Endothelial cell of umbilical vein (primary cell): ENCODE measurements around the gene SPTLC2. TPM values are rescaled to one million over a fixed set of nuclear protein-coding genes. Genes with fewer than 3 reads are reported as not detected.

Source experiments
- BruUV-seq: library from RNA; stranded (reverse); fragments of 400-500 nt; replicated peaks from 2 replicates; lab custom pipeline; 2021; lab: Mats Ljungman, UMichigan
- CTCF ChIA-PET: fragments of 300-600, 350-600 bp; sonication (Branson Sonifier 250); formaldehyde crosslinking; loops from one replicate; lab custom pipeline; 2021; ENCODE audit warnings: antibody characterized with exemption, inconsistent platforms; lab: Charles Lee
- POLR2A ChIA-PET: fragments of 300-600, 350-600 bp; sonication (Branson Sonifier 250); formaldehyde crosslinking; loops from one replicate; lab custom pipeline; 2021; ENCODE audit warnings: antibody characterized with exemption, inconsistent platforms; lab: Charles Lee
- DNase-seq: peaks from one replicate; pipeline ENCODE4 v3.0.0-alpha.2; 2011; ENCODE audit warnings: low read depth, low spot score
- FAIRE-seq: peaks from 2 replicates; lab custom pipeline; 2011; peaks lifted over from hg19 to GRCh38; lab: Jason Lieb, UNC
- H2AFZ ChIP-seq: 2 replicates; pipeline ENCODE4 v1.6.0; 2012; ENCODE audit warnings: low read depth, low read length, control low read depth, inconsistent platforms
- H3K27ac ChIP-seq: 2 replicates; pipeline ENCODE4 v1.5.1; 2011; ENCODE audit warnings: low read depth, mild to moderate bottlenecking, control low read depth, low read length, moderate library complexity; ENCODE audit not compliant: insufficient read depth
- H3K27me3 ChIP-seq, 2 experiments: 2 replicates each; pipeline versions ENCODE4 v1.6.0 to v1.6.1; 2011; ENCODE audit warnings: low read length in 2 of 2, mixed read lengths in 1 of 2; ENCODE audit not compliant: control insufficient read depth in 2 of 2, insufficient read depth in 2 of 2
- H3K36me3 ChIP-seq, 2 experiments: 2 replicates in 1 of 2; 3 replicates in 1 of 2; pipeline ENCODE4 v1.5.1; 2011; ENCODE audit warnings: low read length in 2 of 2, mild to moderate bottlenecking in 1 of 2, moderate library complexity in 1 of 2; ENCODE audit not compliant: control insufficient read depth in 2 of 2, insufficient read depth in 2 of 2; ENCODE audit errors: extremely low read depth in 1 of 2
- H3K4me1 ChIP-seq: 3 replicates; pipeline ENCODE4 v1.5.1; 2011; ENCODE audit warnings: mild to moderate bottlenecking, low read length; ENCODE audit not compliant: control insufficient read depth, insufficient read depth; ENCODE audit errors: extremely low read depth
- H3K4me2 ChIP-seq: 2 replicates; pipeline ENCODE4 v1.6.1; 2011; ENCODE audit warnings: low read length, control low read depth, mixed read lengths; ENCODE audit not compliant: insufficient read depth
- H3K4me3 ChIP-seq, 3 experiments: fragments of 200-600 bp in 1 of 3; sonication (generic), shearing (Covaris generic) in 1 of 3; replicated peaks in 1 of 3; 2 replicates each; pipeline ENCODE4 v1.5.1; 2011 to 2016; ENCODE audit warnings: control low read depth in 3 of 3, low read length in 3 of 3, mild to moderate bottlenecking in 2 of 3, inconsistent platforms in 1 of 3, low read depth in 1 of 3, moderate library complexity in 1 of 3; ENCODE audit not compliant: insufficient read depth in 1 of 3
- H3K79me2 ChIP-seq: 2 replicates; pipeline ENCODE4 v1.6.0; 2012; ENCODE audit warnings: low read length, inconsistent platforms; ENCODE audit not compliant: control insufficient read depth, insufficient read depth
- H3K9ac ChIP-seq: replicated peaks from 2 replicates; pipeline ENCODE3; 2011; ENCODE audit warnings: low read length, control low read depth; ENCODE audit not compliant: insufficient read depth; ENCODE audit errors: extremely low read depth
- H3K9me1 ChIP-seq: replicated peaks from 3 replicates; pipeline ENCODE4 v1.6.0; 2011; ENCODE audit warnings: mild to moderate bottlenecking, low read length; ENCODE audit not compliant: control insufficient read depth, insufficient read depth; ENCODE audit errors: extremely low read depth
- H3K9me3 ChIP-seq: replicated peaks from 2 replicates; pipeline ENCODE4 v1.5.1; 2012; ENCODE audit warnings: low read length, inconsistent platforms; ENCODE audit not compliant: control insufficient read depth, insufficient read depth
- H4K20me1 ChIP-seq: replicated peaks from 2 replicates; pipeline ENCODE3; 2011; ENCODE audit warnings: mild to moderate bottlenecking, low read length; ENCODE audit not compliant: control insufficient read depth, insufficient read depth; ENCODE audit errors: extremely low read depth
- CTCF ChIP-seq, 2 donors: IDR thresholded peaks; 1 replicate in 1 of 2; 2 replicates in 1 of 2; pipeline ENCODE4 v1.5.1; 2011; ENCODE audit warnings: low read length in 2 of 2, mild to moderate bottlenecking in 2 of 2, moderate library complexity in 2 of 2, control low read depth in 1 of 2, inconsistent platforms in 1 of 2, low read depth in 1 of 2; ENCODE audit not compliant: insufficient read depth in 1 of 2; ENCODE audit errors: extremely low read depth in 1 of 2
- EZH2 ChIP-seq: IDR thresholded peaks from 2 replicates; pipeline ENCODE4 v1.6.1; 2012; ENCODE audit warnings: borderline replicate concordance, low read depth, mild to moderate bottlenecking, moderate library complexity, low read length, inconsistent platforms; ENCODE audit not compliant: severe bottlenecking
- FOS ChIP-seq: IDR thresholded peaks from 2 replicates; pipeline ENCODE4 v1.6.1; 2011; ENCODE audit warnings: mild to moderate bottlenecking, low read length, moderate library complexity, borderline replicate concordance; ENCODE audit not compliant: insufficient read depth
- GATA2 ChIP-seq: IDR thresholded peaks from 2 replicates; pipeline ENCODE4 v1.7.0; 2011; ENCODE audit warnings: low read depth, mild to moderate bottlenecking, moderate library complexity, mixed read lengths, low read length; ENCODE audit not compliant: insufficient read length, insufficient read depth
- JUN ChIP-seq: IDR thresholded peaks from 2 replicates; pipeline ENCODE4 v1.6.1; 2011; ENCODE audit warnings: borderline replicate concordance, low read depth; ENCODE audit not compliant: insufficient read length, insufficient read depth
- MAX ChIP-seq: IDR thresholded peaks from 2 replicates; pipeline ENCODE4 v1.6.1; 2011; ENCODE audit not compliant: insufficient read depth, insufficient read length
- MYC ChIP-seq: IDR thresholded peaks from one replicate; pipeline ENCODE4 v1.6.1; 2011; ENCODE audit warnings: mild to moderate bottlenecking, low read depth, low read length
- POLR2A ChIP-seq: IDR thresholded peaks from 2 replicates; pipeline ENCODE4 v1.6.1; 2012; ENCODE audit warnings: low read depth, mild to moderate bottlenecking, control low read depth, low read length
- POLR2AphosphoS5 ChIP-seq: IDR thresholded peaks from 2 replicates; pipeline ENCODE4 v1.6.1; 2012; ENCODE audit warnings: low read depth, mild to moderate bottlenecking, control low read depth, low read length, moderate library complexity; ENCODE audit not compliant: insufficient read depth
- dilution Hi-C: fragments of 300-500 bp; cut with MboI; formaldehyde crosslinking; loops from one replicate; pipeline ENCODE4 v1.15.0; 2019; ENCODE audit warnings: low sequenced_read_pairs; ENCODE audit not compliant: extremely low pct_ligation_motif_present
- intact Hi-C: fragments of 100-400 bp; cut with micrococcal nuclease; formaldehyde crosslinking; loops from one replicate; pipeline ENCODE4 v1.10.0; 2022
- polyA plus RNA-seq, 4 experiments: library from polyadenylated mRNA; depleted of rRNA in 3 of 4; stranded (reverse) in 3 of 4; unstranded in 1 of 4; fragments of >200 nt; gene quantifications; 2 replicates each; pipeline versions ENCODE4 v1.2.1 to v1.2.3, GENCODE V29; 2011 to 2012; ENCODE audit warnings: missing spikeins in 1 of 4
- total RNA-seq: library from RNA; stranded (reverse); gene quantifications from 2 replicates; pipeline ENCODE4 v1.2.3, GENCODE V29; 2021

Gene SPTLC2
- total and polyA plus RNA-seq, 2 donors (not counting 3 experiments of a cell fraction or from before 2014, with no cell fraction given) = 19.1 to 71.3 TPM

- Histone ChIP-seq H3K9ac (no peak overlapping the region), H4K20me1 (no peaks in the 10 kb centered on the region), H3K79me2 (no peaks in the 10 kb centered on the region), H3K9me3 (no peaks in the 10 kb centered on the region), H3K36me3 (peaks cover 4 to 12% of the 10 kb centered on the region in 2 experiments), H3K27me3 (no peaks in the 10 kb centered on the region), H3K4me2 (no peak overlapping the region), H3K9me1 (no peaks in the 10 kb centered on the region), H3K4me3 (no peak overlapping the region), H3K27ac (no peak overlapping the region), H3K4me1 (no peaks in the 10 kb centered on the region), H2AFZ (no peak overlapping the region)
- no peak for FAIRE-seq
- ChIA-PET CTCF (no interaction called here), POLR2A (no interaction called here)
- no peak for DNase-seq
- dilution Hi-C loops (no loop called here), intact Hi-C loops (loop anchor here (10.0 kb wide), 2 partner anchors 147 to 403 kb away; partner anchors contain the start of genes ALKBH1 and SLIRP)
- TF ChIP-seq JUN = no peak
- no peak for TF ChIP-seq FOS
- TF ChIP-seq CTCF (IDR thresholded peaks at IDR 0.05; ENCODE audit: extremely low read depth in 1 of 2, insufficient read depth in 1 of 2, low read depth in 1 of 2, low read length in 2 of 2) = no peak
- TF ChIP-seq GATA2 = no peak
- TF ChIP-seq MYC = no peak
- no peak for TF ChIP-seq POLR2A
- TF ChIP-seq POLR2AphosphoS5 = no peak
- no peak for TF ChIP-seq EZH2
- TF ChIP-seq MAX = no peak
- no TSS peak for BruUV-seq
These were observed 59.0 kb downstream of the SPTLC2 start for GRCh38 chr14:77557391-77557790.
